RWPE1 (cell line): Measurements from ENCODE around the gene ZBTB22.

Experiments
- CTCF ChIA-PET: fragments of 350-600 bp; sonication (Branson Sonifier 250); formaldehyde crosslinking; extraction: SDS; loops from one replicate; lab custom pipeline; 2021; lab: Yijun Ruan, JAX
- POLR2A ChIA-PET: fragments of 400-600 bp; formaldehyde crosslinking; extraction: SDS; loops from one replicate; lab custom pipeline; 2020; ENCODE audit warnings: antibody characterized with exemption; ENCODE audit not compliant: low non-redundant PET; lab: Yijun Ruan, JAX
- DNase-seq: peaks from one replicate; pipeline ENCODE4 v3.0.0; 2012; ENCODE audit warnings: low spot score
- H3K27ac ChIP-seq: fragments of 450-650 bp; 2 replicates; pipeline ENCODE4 v1.5.1; 2017
- TF ChIP-seq, protein P1 (sequence below): fragments of 450-650 bp; conservative IDR thresholded peaks from 2 replicates; pipeline ENCODE4 v1.5.1; 2017; ENCODE audit warnings: low read depth, mild to moderate bottlenecking

Gene ZBTB22

DNA sequence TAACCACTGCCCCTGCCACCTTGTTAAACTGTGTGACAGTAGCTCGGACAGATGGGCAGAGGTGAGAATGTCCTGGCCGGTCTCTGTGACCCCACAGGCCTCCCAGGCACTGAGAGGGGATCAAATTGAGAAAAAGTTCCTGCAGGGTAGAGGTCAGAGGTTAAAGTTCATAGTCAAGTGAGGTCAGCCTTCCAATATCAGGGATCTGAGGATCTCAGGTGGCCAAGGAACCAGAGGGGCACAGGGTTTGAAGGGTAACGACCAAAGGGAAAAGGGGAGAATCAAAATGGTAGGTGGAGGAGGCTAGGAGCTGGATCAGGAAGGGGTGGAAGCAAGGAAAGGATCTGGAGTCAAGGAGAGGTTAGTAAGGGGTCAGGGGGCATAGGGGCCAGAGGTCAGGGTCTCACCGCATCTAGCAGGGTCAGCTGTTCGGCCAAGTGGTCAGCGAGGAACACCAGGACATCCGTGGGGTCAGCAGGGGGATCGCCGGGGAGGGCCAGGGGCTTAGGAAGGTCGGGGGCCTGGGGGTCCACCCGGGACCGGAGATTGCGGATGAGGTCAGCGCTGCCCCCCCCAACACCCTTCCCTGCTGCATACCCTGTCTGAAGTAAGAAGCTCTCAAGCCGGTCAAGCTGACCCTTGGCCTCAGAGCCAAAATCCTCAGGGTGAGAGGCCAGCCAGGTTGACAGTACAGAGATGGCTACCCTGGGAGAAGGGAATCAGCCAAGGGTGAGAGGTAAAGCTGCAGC is 21.7 kb downstream of the ZBTB22 start:
- TF ChIP-seq, protein P1, sequence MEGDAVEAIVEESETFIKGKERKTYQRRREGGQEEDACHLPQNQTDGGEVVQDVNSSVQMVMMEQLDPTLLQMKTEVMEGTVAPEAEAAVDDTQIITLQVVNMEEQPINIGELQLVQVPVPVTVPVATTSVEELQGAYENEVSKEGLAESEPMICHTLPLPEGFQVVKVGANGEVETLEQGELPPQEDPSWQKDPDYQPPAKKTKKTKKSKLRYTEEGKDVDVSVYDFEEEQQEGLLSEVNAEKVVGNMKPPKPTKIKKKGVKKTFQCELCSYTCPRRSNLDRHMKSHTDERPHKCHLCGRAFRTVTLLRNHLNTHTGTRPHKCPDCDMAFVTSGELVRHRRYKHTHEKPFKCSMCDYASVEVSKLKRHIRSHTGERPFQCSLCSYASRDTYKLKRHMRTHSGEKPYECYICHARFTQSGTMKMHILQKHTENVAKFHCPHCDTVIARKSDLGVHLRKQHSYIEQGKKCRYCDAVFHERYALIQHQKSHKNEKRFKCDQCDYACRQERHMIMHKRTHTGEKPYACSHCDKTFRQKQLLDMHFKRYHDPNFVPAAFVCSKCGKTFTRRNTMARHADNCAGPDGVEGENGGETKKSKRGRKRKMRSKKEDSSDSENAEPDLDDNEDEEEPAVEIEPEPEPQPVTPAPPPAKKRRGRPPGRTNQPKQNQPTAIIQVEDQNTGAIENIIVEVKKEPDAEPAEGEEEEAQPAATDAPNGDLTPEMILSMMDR = no peak
- peak overlapping the region; percentile 98 for H3K27ac ChIP-seq
- DNase-seq = no peak
- ChIA-PET CTCF (no interaction called here), POLR2A (no interaction called here)

DNA sequence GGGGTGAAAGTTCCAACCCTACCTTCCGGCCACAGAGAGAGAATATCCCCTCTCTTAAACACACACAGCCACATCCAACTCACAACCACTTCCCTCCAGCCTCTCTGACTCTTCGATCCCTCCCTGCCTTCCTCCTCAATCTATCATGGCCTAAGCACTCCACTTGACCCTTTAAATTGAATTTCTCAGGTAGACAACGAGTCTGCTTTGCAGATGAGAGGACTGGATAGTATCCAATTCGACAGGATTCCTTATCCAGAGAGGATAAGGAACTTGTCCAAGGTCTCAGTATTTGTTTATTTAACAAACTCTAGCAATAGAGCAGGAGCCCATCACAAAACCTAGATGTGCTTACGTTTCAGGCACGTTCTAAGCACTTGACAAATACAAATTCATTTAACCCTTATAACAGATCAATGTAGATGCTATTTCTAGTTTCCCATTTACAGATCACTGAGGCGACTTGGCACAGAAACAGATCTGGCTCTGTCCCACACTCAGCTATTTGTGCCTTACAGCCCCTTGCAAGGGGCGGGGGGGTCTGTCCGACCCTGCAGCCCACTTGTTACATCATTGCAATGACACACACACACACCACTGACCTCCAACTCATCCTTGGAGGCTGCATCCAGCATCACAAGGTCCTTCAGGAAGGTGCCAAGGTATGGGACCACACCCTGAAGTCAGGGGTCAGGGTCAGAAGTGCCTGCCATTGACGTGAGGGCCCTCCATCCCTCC is 23.3 kb downstream of the ZBTB22 start:
- ChIA-PET CTCF (no interaction called here), POLR2A (no interaction called here)
- DNase-seq = no peak
- TF ChIP-seq, protein P1 = no peak
- peak overlapping the region; percentile 39 for H3K27ac ChIP-seq

DNA sequence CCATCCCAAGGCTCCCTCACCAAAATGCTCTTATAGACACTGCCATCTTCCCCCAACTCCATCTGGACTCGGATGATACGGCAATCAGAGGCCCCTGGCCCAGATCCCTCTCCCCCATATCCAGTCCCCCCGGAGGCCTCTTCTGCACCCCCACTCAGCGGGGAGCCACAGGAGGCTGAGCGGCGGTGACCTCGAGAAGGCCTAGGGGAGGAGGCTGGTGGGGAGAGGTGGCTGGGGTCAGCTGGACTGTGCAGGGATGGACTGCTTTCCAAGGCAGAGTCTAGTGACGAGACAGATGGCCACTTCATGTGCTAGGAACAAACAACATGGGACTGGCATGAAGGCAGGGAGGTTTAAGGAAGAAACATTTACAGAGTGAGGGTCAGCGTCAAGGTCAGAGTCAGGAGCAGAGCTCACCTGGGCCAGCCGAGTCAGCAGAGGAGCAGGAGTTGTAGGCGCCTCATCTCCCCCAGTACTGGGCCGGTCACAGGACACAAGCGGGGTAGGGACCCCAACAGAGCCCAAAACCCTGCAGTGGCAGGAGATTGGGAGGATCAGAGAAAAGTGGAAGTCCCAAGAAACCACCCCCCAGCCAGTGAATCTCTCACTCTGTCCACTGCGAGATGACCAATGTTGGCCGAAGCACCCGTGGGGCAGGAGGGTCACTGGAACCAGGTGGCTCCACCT is 24.4 kb downstream of the ZBTB22 start:
- CTCF ChIA-PET = interaction anchor here (0.6 to 1.7 kb wide), 2 partner anchors 15 to 167 kb away, joined by 3 read pairs; no protein-coding TSS in a partner anchor
- peak overlapping the region; percentile 39 for H3K27ac ChIP-seq
- no peak for DNase-seq
- TF ChIP-seq, protein P1 = no peak
- POLR2A ChIA-PET = interaction anchor here (0.6 kb wide), 1 partner anchor 8 kb away, joined by 5 read pairs; no protein-coding TSS in a partner anchor

DNA sequence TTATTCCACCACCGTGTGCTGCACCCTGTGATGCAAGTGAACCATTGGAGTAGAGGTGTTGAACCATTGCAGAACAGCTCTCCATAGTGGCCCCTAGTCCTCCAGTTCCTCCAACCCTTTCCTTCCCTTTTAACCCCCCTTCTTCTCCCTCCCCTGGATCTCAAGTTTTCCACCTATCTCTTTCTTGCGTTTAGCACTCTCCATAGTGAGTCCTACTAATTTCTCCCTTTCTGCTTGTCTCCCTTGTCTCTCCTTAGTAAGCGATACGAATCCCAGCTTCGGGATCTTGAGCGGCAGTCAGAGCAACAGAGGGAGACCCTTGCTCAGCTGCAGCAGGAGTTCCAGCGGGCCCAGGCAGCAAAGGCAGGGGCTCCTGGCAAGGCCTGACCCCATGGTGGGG is 27.1 kb downstream of the ZBTB22 start:
- TF ChIP-seq, protein P1 = no peak
- CTCF ChIA-PET = no interaction called here
- no peak for DNase-seq
- POLR2A ChIA-PET = interaction anchor here (2.5 kb wide), 1 partner anchor 18 kb away, joined by 10 read pairs; the partner anchor contains the start of genes RPS18 and VPS52
- H3K27ac ChIP-seq = peak overlapping the region; percentile 76

DNA sequence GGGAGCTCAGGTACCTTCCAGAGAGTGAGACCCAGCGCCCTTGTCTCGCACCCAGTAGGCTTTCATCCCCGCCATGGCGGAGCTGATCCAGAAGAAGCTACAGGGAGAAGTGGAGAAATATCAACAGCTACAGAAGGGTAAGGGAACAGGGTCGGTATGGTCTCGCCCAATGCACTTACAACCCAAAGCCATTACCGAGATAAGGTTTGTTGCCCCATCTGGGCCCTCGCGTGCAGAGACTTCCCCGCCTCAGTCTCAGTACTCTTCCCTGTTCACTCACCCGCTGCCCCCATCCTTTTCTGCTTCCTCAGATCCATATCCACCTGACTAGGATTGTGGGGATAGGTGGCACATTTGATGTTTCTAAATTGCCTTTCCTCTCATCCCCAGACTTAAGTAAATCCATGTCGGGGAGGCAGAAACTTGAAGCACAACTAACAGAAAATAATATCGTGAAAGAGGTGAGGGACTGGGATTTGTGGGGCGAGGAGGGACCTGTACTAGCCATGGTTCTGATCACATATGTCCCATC is 27.7 kb downstream of the ZBTB22 start:
- CTCF ChIA-PET = interaction anchor here (1.0 kb wide), 1 partner anchor 13 kb away, joined by 6 read pairs; the partner anchor contains the start of gene B3GALT4
- POLR2A ChIA-PET = interaction anchor here (0.6 to 2.5 kb wide), 2 partner anchors 18 to 28 kb away, joined by 3 to 10 read pairs; partner anchors contain the start of genes RPS18, VPS52 and ZBTB22
- peak overlapping the region; percentile 76 for H3K27ac ChIP-seq
- no peak for DNase-seq
- TF ChIP-seq, protein P1 = no peak
